Psoas muscle (tissue), 8 donors: Measurements from ENCODE around the gene MMAB. TPM values are rescaled to one million over a fixed set of nuclear protein-coding genes. Genes with fewer than 3 reads are reported as not detected.

Source experiments
- ATAC-seq, 4 donors: fragments of 200-7000 bp; cut with Tn5 transposase; one replicate each; pipeline ENCODE4 v1.9.1; 2020; ENCODE audit warnings: moderate library complexity in 3 of 4, mild to moderate bottlenecking in 2 of 4
- DNase-seq, 2 donors: peaks; one replicate each; pipeline ENCODE4 v3.0.0-alpha.2; 2020
- H3K27ac ChIP-seq: fragments of 200-600 bp; one replicate; pipeline ENCODE4 v1.8.0; 2022
- H3K27me3 ChIP-seq, 3 donors: fragments of 200-600 bp in 1 of 3; one replicate each; pipeline versions ENCODE4 v1.6.1 to v1.8.0; 2013 to 2022; ENCODE audit warnings: low read length in 2 of 3, mild to moderate bottlenecking in 2 of 3, moderate library complexity in 1 of 3; ENCODE audit not compliant: insufficient read depth in 3 of 3
- H3K36me3 ChIP-seq, 2 donors: fragments of 200-600 bp in 1 of 2; one replicate each; pipeline versions ENCODE4 v1.6.1 to v1.8.0; 2013 to 2022; ENCODE audit warnings: low read depth in 1 of 2, mild to moderate bottlenecking in 1 of 2, moderate library complexity in 1 of 2; ENCODE audit not compliant: insufficient read depth in 1 of 2
- H3K4me1 ChIP-seq: fragments of 200-600 bp; one replicate; pipeline ENCODE4 v1.8.0; 2022
- H3K4me3 ChIP-seq: fragments of 200-600 bp; one replicate; pipeline ENCODE4 v1.8.0; 2022; ENCODE audit warnings: mild to moderate bottlenecking
- H3K9me3 ChIP-seq: fragments of 200-600 bp; one replicate; pipeline ENCODE4 v1.8.0; 2022
- CTCF ChIP-seq: fragments of 200-600 bp; IDR thresholded peaks from one replicate; pipeline ENCODE4 v1.8.0; 2022; ENCODE audit warnings: antibody characterized with exemption
- WGBS, 3 donors: extraction: QIAGEN DNeasy Blood & Tissue Kit; methylation state at CpG; one replicate each; pipeline versions ENCODE4 v1.1.6 to v1.1.7; 2013; 5-methylcytosine and 5-hydroxymethylcytosine counted together
- intact Hi-C, 2 donors: fragments of 100-400 bp; cut with DNase I; formaldehyde crosslinking; loops; one replicate each; pipeline versions ENCODE4 v1.11.0 to v1.14.2; 2022
- polyA plus RNA-seq, 3 donors: library from polyadenylated mRNA; stranded (reverse); fragments of 200-250 nt; gene quantifications; one replicate each; pipeline ENCODE4 v1.2.3, GENCODE V29; 2013
- total RNA-seq, 4 donors: library from RNA; stranded (reverse); fragmentation: NEBNext Ultra II Directional in 2 of 4; extraction: Animal tissue kit (Norgen Biotek cat#: 25700) in 2 of 4; gene quantifications; one replicate each; pipeline versions ENCODE4 v1.2.1 to v1.2.4, GENCODE V29; 2021 to 2023
- donor health status: healthy with polysubstance abuse.
- donor health status: DM: no; HTN: no; CAD: no; lungs with moderate emphysema.
- donor health status: Bipolar disorder and iron deficiency.
- donor health status: healthy.
- donor health status: DM: yes; HTN: yes; CAD: no.
- donor health status: DM: no; HTN: no; CAD: no.
- donor health status: DM: no; HTN: no; CAD: no.
- donor health status: DM: yes; HTN: yes; CAD: no.

The MMAB gene
- total and polyA plus RNA-seq, 7 donors = 17.3 to 43.3 (median 34.1) TPM

- Histone ChIP-seq H3K9me3 (no peaks in the 10 kb centered on the region), H3K4me1 (no peaks in the 10 kb centered on the region), H3K27ac (no peak overlapping the region), H3K4me3 (no peak overlapping the region), H3K36me3 (peaks cover 9 to 99% of the 10 kb centered on the region in 2 donors), H3K27me3 (no peaks in the 10 kb centered on the region)
- DNase-seq = peak in 1 of 2 donors; percentile 30
- TF ChIP-seq CTCF = no peak
- WGBS, 3 donors = 79 to 81% (median 80%) methylated on average over 24 of the region's 24 CpGs
- ATAC-seq = no peak
- intact Hi-C loops = no loop called here
Observed at GRCh38 chr12:109532721-109533486, 40.4 kb downstream of the MMAB start.

GRCh38 chr12:109531411-109531810 is 41.9 kb downstream of the MMAB start:
- H3K36me3 ChIP-seq = peaks cover 9 to 99% of the 10 kb centered on the region in 2 donors
- ATAC-seq = no peak
- intact Hi-C loops = no loop called here

GRCh38 chr12:109529691-109530640 is 43.3 kb downstream of the MMAB start:
- WGBS, 3 donors = 59 to 77% (median 69%) methylated on average over 19 of the region's 19 CpGs
- TF ChIP-seq CTCF = no peak
- Histone ChIP-seq H3K9me3 (no peaks in the 10 kb centered on the region), H3K4me1 (no peaks in the 10 kb centered on the region), H3K27ac (no peak overlapping the region), H3K36me3 (peaks cover 9 to 99% of the 10 kb centered on the region in 2 donors), H3K4me3 (no peak overlapping the region), H3K27me3 (no peaks in the 10 kb centered on the region)
- no peak for ATAC-seq
- intact Hi-C loops = no loop called here
- DNase-seq = no peak

More at GRCh38 chr12:109531411-109531810, 41.9 kb downstream of the MMAB start:
- TF ChIP-seq CTCF = no peak
- Histone ChIP-seq H3K4me3 (no peak overlapping the region), H3K27ac (no peak overlapping the region), H3K27me3 (no peaks in the 10 kb centered on the region), H3K4me1 (no peaks in the 10 kb centered on the region), H3K9me3 (no peaks in the 10 kb centered on the region)
- peak in 1 of 2 donors; percentile 6 for DNase-seq
- WGBS, 3 donors = 60 to 74% (median 65%) methylated on average over 2 of the region's 2 CpGs

- no peak overlapping the region for H3K27ac ChIP-seq
- no peak overlapping the region for H3K4me3 ChIP-seq
- H3K9me3 ChIP-seq = no peaks in the 10 kb centered on the region
- no peaks in the 10 kb centered on the region for H3K27me3 ChIP-seq
- 58 to 79% (median 75%) methylated on average over 8 of the region's 8 CpGs for WGBS, 3 donors
- H3K4me1 ChIP-seq = no peaks in the 10 kb centered on the region
- DNase-seq = no peak
- intact Hi-C loops = no loop called here
- ATAC-seq = no peak
- H3K36me3 ChIP-seq = peaks cover 5 to 98% of the 10 kb centered on the region in 2 donors
- no peak for TF ChIP-seq CTCF
Observed at GRCh38 chr12:109527489-109528123, 45.7 kb downstream of the MMAB start.
